Parathyroid adenoma (tissue), 2 donors: ENCODE measurements around the gene ARHGAP15.

Source experiments
- H2AFZ ChIP-seq: fragments of 300-600 bp; sonication (generic); one replicate; pipeline ENCODE4 v1.7.0; 2017; ENCODE audit warnings: antibody characterized with exemption, mild to moderate bottlenecking
- H3K27ac ChIP-seq: fragments of 300-600 bp; sonication (generic); one replicate; pipeline ENCODE4 v1.7.0; 2017
- H3K27me3 ChIP-seq: fragments of 300-600 bp; sonication (generic); one replicate; pipeline ENCODE4 v1.7.0; 2017; ENCODE audit warnings: low read length; ENCODE audit not compliant: control insufficient read depth, insufficient read depth
- H3K36me3 ChIP-seq: fragments of 300-600 bp; sonication (generic); one replicate; pipeline ENCODE4 v1.7.0; 2017; ENCODE audit warnings: low read length; ENCODE audit not compliant: control insufficient read depth, insufficient read depth
- H3K4me1 ChIP-seq: fragments of 300-600 bp; sonication (generic); one replicate; pipeline ENCODE4 v1.7.0; 2017; ENCODE audit warnings: control low read depth
- H3K4me2 ChIP-seq: fragments of 300-600 bp; sonication (generic); one replicate; pipeline ENCODE4 v1.7.0; 2017; ENCODE audit warnings: low read length
- H3K4me3 ChIP-seq: fragments of 300-600 bp; sonication (generic); one replicate; pipeline ENCODE4 v1.7.0; 2017; ENCODE audit warnings: low read depth, low read length
- H3K79me2 ChIP-seq: fragments of 300-600 bp; sonication (generic); one replicate; pipeline ENCODE4 v1.7.0; 2017; ENCODE audit warnings: control low read depth
- H3K9ac ChIP-seq: fragments of 300-600 bp; sonication (generic); one replicate; pipeline ENCODE4 v1.7.0; 2017; ENCODE audit warnings: mild to moderate bottlenecking
- H3K9me3 ChIP-seq: fragments of 300-600 bp; sonication (generic); one replicate; pipeline ENCODE4 v1.7.0; 2017; ENCODE audit warnings: low read length; ENCODE audit not compliant: control insufficient read depth
- TF ChIP-seq, protein P1 (sequence below): fragments of 300-600 bp; sonication (generic); IDR thresholded peaks from one replicate; pipeline ENCODE4 v1.7.0; 2017; ENCODE audit warnings: antibody characterized with exemption, mild to moderate bottlenecking
- donor health status: primary hyperparathyroidism.

ARHGAP15 gene

DNA sequence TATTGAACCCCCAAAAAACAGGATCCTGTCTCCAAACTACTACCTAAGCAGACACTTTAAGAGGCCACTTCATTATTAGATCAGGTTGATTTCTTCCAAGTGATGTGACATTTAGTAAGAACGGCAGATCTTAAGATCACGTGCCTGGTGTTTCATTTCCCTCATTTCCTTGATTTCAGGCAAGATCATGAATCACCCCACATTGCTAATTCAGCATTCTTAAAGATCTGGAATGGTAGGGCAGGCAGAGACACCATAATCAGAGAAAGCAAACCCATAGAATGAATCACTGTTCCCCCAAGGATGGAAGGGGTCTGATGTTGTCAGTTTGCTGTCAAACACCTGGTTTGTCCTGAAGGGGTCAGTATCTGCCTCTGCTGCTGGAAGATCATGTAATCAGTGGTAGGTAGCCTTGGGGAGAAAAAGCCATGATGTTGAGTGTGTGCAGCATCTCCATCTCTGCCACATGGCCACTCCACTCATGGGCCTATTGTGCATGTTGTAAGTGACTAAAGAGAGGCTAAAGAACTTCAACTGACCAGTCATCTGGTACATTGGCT, 133.9 kb downstream of the ARHGAP15 start:
- Histone ChIP-seq H3K79me2 (no peaks in the 10 kb centered on the region), H3K4me1 (no peaks in the 10 kb centered on the region), H3K27me3 (no peaks in the 10 kb centered on the region), H3K36me3 (no peaks in the 10 kb centered on the region), H2AFZ (no peak overlapping the region), H3K4me2 (no peak overlapping the region), H3K9me3 (no peaks in the 10 kb centered on the region), H3K27ac (no peak overlapping the region), H3K4me3 (no peak overlapping the region), H3K9ac (no peak overlapping the region)
- TF ChIP-seq, protein P1, sequence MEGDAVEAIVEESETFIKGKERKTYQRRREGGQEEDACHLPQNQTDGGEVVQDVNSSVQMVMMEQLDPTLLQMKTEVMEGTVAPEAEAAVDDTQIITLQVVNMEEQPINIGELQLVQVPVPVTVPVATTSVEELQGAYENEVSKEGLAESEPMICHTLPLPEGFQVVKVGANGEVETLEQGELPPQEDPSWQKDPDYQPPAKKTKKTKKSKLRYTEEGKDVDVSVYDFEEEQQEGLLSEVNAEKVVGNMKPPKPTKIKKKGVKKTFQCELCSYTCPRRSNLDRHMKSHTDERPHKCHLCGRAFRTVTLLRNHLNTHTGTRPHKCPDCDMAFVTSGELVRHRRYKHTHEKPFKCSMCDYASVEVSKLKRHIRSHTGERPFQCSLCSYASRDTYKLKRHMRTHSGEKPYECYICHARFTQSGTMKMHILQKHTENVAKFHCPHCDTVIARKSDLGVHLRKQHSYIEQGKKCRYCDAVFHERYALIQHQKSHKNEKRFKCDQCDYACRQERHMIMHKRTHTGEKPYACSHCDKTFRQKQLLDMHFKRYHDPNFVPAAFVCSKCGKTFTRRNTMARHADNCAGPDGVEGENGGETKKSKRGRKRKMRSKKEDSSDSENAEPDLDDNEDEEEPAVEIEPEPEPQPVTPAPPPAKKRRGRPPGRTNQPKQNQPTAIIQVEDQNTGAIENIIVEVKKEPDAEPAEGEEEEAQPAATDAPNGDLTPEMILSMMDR = no peak

DNA sequence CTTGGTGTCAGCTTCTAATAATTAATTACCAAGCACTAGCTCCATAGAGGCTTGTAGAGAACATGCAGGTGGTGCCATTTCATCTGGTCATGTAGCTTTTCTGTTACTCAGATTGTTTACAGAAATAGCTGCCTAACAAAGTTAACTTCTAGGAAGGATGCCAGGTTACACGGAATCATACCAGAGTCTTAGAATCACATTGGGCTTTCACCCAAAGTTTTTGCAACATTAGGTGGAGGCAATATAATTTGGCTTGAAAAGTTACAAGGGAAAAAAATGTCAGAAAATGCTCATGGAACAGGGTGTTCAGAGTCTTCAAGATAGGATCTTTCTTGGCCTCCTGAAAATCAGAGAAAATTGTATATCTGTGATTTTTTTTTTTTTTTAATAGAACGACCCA, 135.6 kb downstream of the ARHGAP15 start:
- Histone ChIP-seq H3K36me3 (no peaks in the 10 kb centered on the region), H3K9me3 (no peaks in the 10 kb centered on the region), H2AFZ (no peak overlapping the region), H3K79me2 (no peaks in the 10 kb centered on the region), H3K27ac (no peak overlapping the region), H3K9ac (no peak overlapping the region), H3K27me3 (no peaks in the 10 kb centered on the region), H3K4me2 (no peak overlapping the region), H3K4me3 (no peak overlapping the region), H3K4me1 (no peaks in the 10 kb centered on the region)
- TF ChIP-seq, protein P1 = no peak

DNA sequence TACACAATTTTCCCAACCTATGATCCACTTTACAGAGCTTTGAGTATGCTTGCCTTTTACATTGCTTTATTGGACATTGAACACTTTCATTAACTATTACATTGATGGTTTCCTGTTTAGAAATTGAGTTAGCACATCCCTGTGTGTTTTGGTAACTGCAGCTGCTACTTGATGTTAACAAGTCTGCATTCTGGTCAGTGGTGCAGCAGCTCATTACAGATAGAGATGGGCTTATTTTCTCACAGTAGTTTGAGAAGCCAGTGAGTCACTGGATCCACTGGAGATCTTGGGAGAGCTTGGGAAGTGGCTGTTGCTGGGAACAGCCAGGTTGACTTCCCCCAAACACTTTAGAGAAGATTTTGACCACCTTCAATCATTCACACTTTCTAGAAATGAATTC, 150.5 kb downstream of the ARHGAP15 start:
- no peaks in the 10 kb centered on the region for H3K4me1 ChIP-seq
- H3K9ac ChIP-seq = no peak overlapping the region
- H3K79me2 ChIP-seq = no peaks in the 10 kb centered on the region
- H3K4me2 ChIP-seq = no peak overlapping the region
- no peak overlapping the region for H2AFZ ChIP-seq
- TF ChIP-seq, protein P1 = no peak
- no peak overlapping the region for H3K27ac ChIP-seq
- H3K27me3 ChIP-seq = no peaks in the 10 kb centered on the region
- H3K36me3 ChIP-seq = no peaks in the 10 kb centered on the region
- no peak overlapping the region for H3K4me3 ChIP-seq
- H3K9me3 ChIP-seq = no peaks in the 10 kb centered on the region

DNA sequence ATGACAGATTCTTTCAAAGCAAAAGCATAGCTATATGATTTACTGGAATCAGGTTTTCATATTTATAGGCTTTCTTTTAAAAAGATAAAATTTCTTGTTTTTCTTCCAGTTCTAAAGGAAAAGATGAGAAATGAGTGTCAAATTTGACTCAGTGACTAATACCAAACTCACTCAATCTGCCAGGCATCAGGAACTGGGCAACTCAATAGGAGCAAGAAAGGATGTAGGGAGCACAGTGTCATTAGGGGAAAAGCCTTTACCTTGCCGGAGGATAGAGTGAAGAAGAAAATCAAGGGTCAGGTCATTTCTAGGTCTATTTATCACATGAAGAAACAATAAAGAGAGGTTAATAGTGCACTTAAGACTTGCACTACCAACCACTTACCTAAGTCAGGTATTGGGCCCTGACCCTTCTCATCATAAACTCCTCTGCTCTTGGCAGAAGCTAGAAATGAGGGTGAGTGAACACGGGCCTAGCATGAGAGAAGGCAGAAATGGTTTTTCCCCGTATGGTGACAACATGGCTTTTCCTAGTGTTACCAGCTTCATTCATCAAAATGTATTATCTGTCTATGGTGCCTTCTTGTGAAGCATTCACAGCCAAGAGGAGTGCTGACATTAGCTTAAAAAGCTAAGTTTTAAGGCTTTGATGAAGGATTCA, 151.0 kb downstream of the ARHGAP15 start:
- Histone ChIP-seq H3K79me2 (no peaks in the 10 kb centered on the region), H3K4me1 (no peaks in the 10 kb centered on the region), H2AFZ (no peak overlapping the region), H3K9me3 (no peaks in the 10 kb centered on the region), H3K36me3 (no peaks in the 10 kb centered on the region), H3K4me2 (no peak overlapping the region), H3K9ac (no peak overlapping the region), H3K27me3 (no peaks in the 10 kb centered on the region), H3K27ac (no peak overlapping the region), H3K4me3 (no peak overlapping the region)
- TF ChIP-seq, protein P1 = no peak

DNA sequence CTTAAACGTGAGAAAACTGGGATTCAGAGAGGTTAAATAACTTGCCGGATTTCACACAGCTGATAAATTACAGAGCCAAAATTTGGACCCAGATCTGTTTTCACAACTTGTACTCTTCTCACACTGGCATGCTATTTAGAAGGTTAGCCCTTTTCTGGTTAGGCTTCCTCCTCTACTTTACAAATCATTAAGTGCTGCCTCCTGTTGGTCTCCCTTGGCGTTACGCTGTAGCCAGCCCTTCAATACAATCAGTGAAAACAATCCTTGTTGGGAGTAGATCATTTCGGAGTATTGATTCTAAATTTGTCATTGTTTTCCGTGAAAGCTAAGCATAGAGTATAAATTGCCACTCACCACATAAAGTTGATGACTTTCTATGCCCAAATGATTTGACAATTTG, 153.5 kb downstream of the ARHGAP15 start:
- Histone ChIP-seq H3K9ac (no peak overlapping the region), H3K4me2 (no peak overlapping the region), H3K27me3 (no peaks in the 10 kb centered on the region), H3K79me2 (no peaks in the 10 kb centered on the region), H3K4me3 (no peak overlapping the region), H2AFZ (no peak overlapping the region), H3K9me3 (no peaks in the 10 kb centered on the region), H3K27ac (no peak overlapping the region), H3K4me1 (no peaks in the 10 kb centered on the region), H3K36me3 (no peaks in the 10 kb centered on the region)
- TF ChIP-seq, protein P1 = no peak
